Mucosa of gallbladder (tissue), 1 donor: ENCODE data around the gene UNK. TPM values are rescaled to one million over a fixed set of nuclear protein-coding genes. Genes with fewer than 3 reads are reported as not detected.
"Not testable (repeated sequence)": the region's sequence is repeated elsewhere in the genome, so short reads cannot be mapped to it uniquely, and the experiment has no call there.

ENCODE experiments used
- DNase-seq: peaks from one replicate; pipeline ENCODE4 v3.0.0-alpha.2; 2020; ENCODE audit warnings: low spot score
- total RNA-seq: library from RNA; stranded (reverse); gene quantifications from one replicate; pipeline ENCODE4 v1.2.1, GENCODE V29; 2021
- donor health status: DM: no; HTN: no; CAD: no.

Gene UNK
- total RNA-seq, 1 donor from 2014 or later = 26.6 TPM

DNA sequence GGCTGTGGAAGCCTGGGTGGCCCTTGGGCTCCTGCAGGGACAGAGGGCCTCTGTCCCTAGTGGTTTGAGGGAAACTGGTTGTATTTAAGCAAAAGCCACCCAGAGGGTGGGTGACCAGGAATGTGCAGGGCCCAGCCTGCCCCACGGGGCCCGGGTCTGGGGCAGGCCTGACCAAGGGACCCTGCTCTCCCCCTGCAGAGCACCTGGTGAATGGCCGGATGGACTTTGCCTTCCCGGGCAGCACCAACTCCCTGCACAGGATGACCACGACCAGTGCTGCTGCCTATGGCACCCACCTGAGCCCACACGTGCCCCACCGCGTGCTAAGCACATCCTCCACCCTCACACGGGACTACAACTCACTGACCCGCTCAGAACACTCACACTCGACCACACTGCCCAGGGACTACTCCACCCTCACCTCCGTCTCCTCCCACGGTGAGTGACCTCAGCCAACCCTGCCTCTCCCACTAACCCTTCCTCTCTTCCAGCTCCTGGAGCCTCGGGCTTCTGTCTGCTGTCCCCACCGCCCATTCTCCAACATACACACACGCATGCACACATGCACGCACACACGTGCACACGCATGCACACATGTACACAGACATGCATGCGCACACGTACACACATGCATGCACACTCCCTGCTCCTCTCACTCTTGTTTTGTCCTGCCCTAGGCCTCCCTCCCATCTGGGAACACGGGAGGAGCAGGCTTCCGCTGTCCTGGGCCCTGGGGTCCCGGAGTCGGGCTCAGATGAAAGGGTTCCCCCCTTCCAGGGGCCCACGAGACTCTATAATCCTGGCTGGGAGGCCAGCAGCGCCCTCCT is 30.0 kb upstream of the UNK start:
- DNase-seq = no peak

DNA sequence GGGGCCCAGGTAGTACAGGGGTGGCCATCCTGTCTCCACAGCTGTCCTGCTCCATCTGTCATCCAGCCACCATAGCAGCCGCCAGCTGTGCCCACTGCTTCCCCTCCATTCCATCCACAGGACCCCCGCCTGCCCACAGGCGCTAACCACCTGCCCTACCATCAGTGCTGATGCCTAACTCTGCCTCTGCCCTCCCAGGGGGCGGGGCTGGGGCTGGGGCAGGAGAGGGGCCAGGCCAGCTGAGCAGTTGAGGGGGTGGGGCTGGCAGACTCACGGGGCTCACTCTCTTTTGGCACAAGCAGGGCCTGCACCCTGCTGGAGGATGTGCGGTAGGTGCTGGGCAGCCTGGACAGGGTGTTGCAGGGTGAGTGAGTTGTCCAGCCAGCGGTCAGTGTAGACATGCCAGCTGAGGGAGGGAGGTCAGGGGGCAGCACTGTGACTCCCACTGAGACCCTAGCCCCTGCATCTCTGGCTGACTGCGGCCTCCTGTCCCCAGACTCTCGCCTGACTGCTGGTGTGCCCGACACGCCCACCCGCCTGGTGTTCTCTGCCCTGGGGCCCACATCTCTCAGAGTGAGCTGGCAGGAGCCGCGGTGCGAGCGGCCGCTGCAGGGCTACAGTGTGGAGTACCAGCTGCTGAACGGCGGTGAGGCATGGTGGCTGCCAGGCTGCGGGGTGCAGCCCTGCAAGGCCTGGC is 29.3 kb upstream of the UNK start:
- DNase-seq = no peak

- no peak for DNase-seq
Observed at GRCh38 chr17:75755990-75756389, 28.6 kb upstream of the UNK start.

DNA sequence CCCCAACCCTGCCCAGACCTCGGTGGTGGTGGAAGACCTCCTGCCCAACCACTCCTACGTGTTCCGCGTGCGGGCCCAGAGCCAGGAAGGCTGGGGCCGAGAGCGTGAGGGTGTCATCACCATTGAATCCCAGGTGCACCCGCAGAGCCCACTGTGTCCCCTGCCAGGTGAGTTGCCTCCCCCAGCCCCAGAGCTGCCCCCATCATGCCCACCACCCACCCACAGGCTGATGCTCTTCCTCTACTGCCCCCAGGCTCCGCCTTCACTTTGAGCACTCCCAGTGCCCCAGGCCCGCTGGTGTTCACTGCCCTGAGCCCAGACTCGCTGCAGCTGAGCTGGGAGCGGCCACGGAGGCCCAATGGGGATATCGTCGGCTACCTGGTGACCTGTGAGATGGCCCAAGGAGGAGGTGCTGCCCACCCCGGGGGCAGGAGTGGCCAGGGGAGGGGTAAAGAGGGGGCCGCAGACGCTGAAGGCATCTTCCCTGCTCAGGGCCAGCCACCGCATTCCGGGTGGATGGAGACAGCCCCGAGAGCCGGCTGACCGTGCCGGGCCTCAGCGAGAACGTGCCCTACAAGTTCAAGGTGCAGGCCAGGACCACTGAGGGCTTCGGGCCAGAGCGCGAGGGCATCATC is 28.0 kb upstream of the UNK start:
- no peak for DNase-seq

DNA sequence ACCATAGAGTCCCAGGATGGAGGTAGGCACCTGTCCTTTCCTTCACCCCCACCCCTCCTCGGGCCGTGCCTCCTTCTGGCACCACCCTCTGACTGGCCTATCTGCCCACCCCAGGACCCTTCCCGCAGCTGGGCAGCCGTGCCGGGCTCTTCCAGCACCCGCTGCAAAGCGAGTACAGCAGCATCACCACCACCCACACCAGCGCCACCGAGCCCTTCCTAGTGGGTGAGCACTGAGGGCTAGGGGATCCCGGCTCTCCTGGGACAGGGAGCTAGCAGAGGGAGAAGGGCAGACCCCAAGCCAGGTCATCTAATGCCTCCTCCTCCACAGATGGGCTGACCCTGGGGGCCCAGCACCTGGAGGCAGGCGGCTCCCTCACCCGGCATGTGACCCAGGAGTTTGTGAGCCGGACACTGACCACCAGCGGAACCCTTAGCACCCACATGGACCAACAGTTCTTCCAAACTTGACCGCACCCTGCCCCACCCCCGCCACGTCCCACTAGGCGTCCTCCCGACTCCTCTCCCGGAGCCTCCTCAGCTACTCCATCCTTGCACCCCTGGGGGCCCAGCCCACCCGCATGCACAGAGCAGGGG is 27.4 kb upstream of the UNK start:
- no peak for DNase-seq

GRCh38 chr17:75758131-75758905 is 26.3 kb upstream of the UNK start:
- no peak for DNase-seq

DNA sequence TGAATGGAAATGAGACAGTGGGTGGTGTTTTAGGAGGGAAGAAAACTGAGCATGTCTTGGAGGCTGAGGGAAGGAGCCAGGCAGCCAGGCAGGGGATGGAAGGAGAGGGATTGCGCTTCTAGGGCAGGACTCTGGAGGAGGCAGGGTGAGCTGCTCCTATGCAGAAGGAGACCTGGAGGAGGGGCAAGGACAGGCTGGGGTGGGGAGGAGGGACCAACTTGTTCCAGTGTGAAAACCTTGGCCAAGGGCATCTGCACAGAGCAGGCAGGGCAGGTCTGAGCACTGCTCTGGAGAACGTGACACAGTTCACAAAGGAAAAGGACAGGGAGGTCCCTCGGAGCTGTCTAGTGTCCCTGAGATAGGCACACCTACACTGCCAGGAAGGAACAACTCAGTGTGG is 25.1 kb upstream of the UNK start:
- no peak for DNase-seq

- not testable (repeated sequence) for DNase-seq
Observed at GRCh38 chr17:75759978-75760640, 24.5 kb upstream of the UNK start.

DNA sequence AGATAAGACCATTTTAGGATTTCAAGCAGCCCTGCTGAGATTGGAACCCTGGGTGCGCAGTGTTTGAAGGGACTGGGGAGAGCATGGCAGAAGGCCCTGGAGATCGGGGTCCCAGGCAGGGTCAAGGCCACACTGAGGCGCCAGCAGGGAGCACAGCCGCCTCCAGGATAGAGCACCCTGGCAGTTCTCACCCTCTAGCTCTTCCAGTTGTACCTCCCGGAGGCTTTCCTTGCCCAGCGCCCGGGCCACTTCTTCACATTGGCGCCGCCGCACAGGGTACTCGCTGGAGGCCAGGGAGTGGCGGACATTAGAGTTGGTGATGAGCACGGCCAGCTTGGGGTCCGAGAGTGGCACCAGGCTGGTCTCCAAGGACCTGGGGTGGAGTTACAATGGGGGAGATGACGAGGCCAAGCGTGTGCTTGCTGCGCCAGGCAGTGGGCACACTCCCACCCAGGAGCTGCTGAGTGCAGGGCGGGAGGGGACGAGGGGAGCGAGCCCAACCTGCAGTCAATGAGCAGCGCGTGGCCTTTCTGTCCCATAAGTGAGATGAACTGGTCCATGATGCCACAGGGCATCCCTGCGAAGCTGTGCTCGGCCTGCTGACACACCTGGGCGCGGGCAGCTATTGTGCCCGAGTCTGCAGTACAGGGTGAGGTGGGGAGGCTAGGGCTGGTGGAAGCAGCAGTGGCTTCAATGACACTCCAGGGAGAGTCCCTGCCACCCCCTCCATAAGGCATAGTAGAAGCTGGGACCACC is 21.9 kb upstream of the UNK start:
- no peak for DNase-seq

- DNase-seq = no peak
Observed at GRCh38 chr17:75763269-75763607, 21.4 kb upstream of the UNK start.

DNA sequence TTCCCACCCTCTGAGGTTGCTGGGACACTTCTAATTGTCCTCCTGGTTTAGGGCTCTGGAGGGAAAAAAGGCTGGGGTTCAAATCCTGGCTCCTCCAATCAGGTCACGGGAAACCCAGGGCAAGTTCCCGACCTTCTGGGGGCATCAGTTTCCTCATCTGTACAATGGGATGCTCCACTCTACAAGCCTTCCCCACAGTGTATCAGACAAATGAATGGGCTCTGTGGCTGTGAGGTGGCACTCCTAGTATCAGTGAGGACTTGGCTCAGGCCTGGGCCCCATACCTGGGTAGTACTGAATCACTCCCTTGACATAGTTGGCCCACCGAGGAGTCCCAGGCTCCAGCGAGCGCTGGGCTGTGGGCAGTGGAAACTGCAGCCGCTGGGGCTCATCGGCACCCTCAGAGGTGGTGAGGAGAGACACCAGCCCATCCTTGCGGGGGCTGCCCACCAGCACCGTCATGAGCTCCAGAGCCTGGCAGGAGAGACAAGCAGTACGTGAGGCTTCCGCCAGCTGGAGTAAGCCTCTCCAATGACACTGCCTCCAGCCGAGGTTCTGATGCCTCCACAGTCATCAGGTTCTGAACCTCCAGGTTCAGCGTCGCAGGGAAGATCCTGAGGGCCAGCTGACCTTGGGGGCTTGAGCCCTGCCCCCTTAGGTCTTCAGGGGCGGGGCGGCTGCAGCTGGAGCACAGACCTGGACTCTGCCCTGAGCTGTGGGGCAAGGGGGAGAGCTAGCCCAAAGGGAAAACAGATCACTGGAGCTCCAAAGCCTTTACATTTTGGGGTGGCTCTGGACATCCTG is 20.8 kb upstream of the UNK start:
- DNase-seq = no peak

DNA sequence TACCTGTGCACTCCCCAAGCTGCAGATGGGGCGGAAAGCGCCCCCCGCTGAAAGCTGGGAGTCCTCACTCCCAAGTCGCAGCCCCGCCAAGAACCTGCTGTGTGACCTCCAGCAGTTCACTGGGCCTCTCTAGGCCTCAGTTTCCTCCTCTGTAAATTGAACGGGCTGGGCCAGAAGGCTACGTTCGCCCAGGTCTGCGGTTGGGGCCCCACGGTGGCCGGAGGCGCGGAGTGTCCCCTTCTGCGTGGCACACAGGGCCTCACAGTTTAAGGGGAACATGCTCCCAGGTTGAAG is 20.2 kb upstream of the UNK start:
- DNase-seq = no peak

GRCh38 chr17:75764711-75765421 is 19.7 kb upstream of the UNK start, which contains the start of gene GALK1:
TSS of gene GALK1 (minus strand) at chr17:75765192. CDS start at chr17:75765136, 56 bp downstream.
- DNase-seq = peak; percentile 64

GRCh38 chr17:75765981-75766380 is 18.6 kb upstream of the UNK start:
- no peak for DNase-seq

DNA sequence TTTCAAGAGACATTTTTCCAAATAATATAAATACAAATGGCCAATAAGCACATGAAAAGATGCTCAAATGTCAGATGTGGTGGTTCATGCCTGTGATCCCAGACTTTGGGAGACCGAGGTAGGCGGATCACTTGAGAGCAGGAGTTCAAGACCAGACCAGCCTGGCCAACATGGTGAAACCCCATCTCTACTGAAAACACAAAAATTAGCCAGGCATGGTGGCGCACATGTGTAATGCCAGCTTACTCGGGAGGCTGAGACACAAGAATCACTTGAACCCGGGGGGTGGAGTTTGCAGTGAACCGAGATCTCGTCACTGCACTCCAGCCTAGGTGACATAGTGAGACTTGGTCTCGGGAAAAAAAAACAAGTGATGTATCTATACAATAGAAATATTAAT is 16.7 kb upstream of the UNK start:
- DNase-seq = no peak

GRCh38 chr17:75769536-75769935 is 15.1 kb upstream of the UNK start:
- peak; percentile 66 for DNase-seq

GRCh38 chr17:75771334-75772281 is 13.0 kb upstream of the UNK start:
- no peak for DNase-seq
